NOMO-1 treated with dmso at 0.1 percent for 144 hours (cell line): ENCODE results near the gene PSMD13.
A peak's percentile ranks its signal among the peaks of the same experiment; 100 is the strongest.
"Not testable (repeated sequence)": the region's sequence is repeated elsewhere in the genome, so short reads cannot be mapped to it uniquely, and the experiment has no call there.

Source experiments
- DNase-seq: peaks from one replicate; lab custom pipeline; 2025; ENCODE audit not compliant: unreplicated experiment; lab: John Stamatoyannopoulos, UW

The PSMD13 gene

GRCh38 chr11:236774-237767 is at the start of gene PSMD13:
Gene PSMD13 (plus strand): TSS chr11:236976. CDS start chr11:237050, 74 bp downstream.
- DNase-seq: peak; percentile 76

GRCh38 chr11:189200-189783 is 47.5 kb upstream of the PSMD13 start:
- DNase-seq: not testable (repeated sequence)

GRCh38 chr11:189843-190311 is 46.9 kb upstream of the PSMD13 start:
- DNase-seq: not testable (repeated sequence)

- not testable (repeated sequence) for DNase-seq
These were observed 46.2 kb upstream of the PSMD13 start for GRCh38 chr11:190546-190945.

GRCh38 chr11:191490-192478 is 45.0 kb upstream of the PSMD13 start:
- DNase-seq: not testable (repeated sequence)

GRCh38 chr11:192674-193128 is 44.1 kb upstream of the PSMD13 start, which contains the start of gene SCGB1C1:
Gene SCGB1C1 (plus strand): TSS chr11:193078. CDS start chr11:193100, 22 bp downstream.
- not testable (repeated sequence) for DNase-seq

DNA sequence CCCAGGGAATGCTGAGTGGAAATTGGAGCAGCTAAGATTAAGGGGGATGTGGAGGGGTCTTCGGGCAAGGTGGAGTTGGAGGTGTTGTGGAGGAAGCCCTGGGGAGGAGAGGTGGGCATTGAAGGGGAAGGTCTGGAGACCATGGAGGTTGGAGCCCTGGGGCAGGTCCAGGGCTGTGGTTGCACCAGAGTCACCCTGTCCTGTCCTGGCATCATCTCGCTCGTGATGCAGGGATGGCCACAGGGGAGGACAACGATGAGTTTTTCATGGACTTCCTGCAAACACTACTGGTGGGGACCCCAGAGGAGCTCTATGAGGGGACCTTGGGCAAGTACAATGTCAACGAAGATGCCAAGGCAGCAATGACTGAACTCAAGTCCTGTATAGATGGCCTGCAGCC is 43.3 kb upstream of the PSMD13 start:
- DNase-seq: not testable (repeated sequence)

DNA sequence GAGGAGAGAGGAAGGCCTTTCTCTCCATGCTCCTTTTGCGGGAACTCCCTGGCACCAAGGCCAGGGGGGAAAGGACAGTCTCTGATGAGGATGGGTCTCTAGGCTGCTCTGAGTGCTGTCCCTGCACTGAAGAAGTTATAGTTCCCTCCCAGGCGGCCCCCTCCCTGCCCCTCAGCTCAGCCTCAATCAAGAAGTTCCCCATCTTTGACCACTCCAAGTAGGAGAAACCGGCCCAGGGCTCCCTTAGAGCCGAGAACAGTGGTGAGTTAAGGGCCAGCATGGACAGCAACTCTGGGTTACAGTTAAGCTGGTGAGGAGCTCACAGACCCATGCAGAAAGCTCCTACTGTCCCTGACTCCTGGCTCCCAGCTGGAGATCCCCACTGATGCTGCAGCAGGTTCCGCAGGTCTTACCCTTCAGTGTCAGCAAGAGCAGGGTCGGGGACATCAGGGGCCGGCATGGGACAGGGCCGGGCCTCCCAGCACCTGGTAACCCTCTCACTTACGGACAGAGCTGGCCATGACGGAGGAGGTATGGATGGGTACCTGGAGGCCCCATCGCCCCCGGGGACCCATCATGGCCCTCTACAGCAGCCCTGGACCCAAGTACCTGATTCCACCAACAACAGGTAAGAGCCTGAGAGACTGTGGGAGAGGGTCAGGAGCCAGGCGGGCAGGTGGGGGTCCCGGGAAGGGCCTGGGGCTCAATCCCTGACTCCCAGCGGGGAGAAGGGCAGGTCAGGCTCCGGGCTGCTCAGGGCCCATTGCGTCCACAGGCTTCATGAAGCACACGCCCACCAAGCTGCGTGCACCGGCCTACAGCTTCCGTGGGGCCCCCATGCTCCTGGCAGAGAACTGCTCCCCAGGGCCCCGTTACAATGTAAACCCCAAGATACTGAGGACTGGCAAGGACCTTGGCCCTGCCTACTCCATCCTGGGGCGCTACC is 39.7 kb upstream of the PSMD13 start:
- no peak for DNase-seq

DNA sequence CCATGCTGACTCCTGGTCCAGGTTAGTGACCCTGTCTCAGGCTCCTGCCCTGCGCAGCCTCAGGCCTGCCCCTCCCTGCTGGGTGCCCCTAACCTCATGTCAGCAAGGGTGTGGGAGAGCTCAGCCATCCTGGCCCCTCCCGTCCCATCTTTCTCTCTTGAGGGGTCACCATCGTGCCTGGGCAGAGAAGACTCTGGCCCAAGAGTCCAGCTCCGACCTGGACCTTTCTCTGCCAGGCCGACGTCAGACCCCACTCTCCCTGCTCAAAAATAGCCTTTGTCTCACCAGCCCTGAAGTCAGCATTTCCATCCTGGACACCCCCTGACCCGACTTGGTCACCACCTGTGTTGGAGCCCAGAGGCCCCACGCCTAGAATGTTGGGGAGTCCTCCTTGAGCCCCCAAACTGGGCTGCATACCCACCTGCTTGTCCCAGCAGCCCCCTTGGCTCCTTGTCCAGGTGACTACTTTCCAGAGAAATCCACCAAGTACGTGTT is 39.0 kb upstream of the PSMD13 start:
- no peak for DNase-seq

- DNase-seq: no peak
These were observed 38.5 kb upstream of the PSMD13 start for GRCh38 chr11:198236-198806.

GRCh38 chr11:199004-199581 is 37.7 kb upstream of the PSMD13 start:
- no peak for DNase-seq

GRCh38 chr11:199782-200181 is 37.0 kb upstream of the PSMD13 start:
- no peak for DNase-seq

GRCh38 chr11:200224-201003 is 36.4 kb upstream of the PSMD13 start:
- DNase-seq: no peak

DNA sequence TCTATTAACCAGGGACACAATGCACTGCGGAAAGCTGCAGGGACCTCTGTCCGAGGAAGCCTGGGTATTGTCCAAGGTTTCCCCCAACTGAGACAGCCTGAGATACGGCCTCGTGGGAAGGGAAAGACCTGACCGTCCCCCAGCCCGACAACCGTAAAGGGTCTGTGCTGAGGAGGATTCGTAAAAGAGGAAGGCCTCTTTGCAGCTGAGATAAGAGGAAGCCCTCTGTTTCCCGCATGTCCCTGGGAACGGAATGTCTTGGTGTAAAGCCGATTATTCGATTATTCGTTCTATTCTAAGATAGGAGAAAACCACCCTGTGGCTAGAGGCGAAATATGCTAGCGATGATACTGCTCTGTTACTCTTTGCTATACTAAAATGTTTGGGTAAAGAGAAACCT is 34.8 kb upstream of the PSMD13 start:
- DNase-seq: no peak

DNA sequence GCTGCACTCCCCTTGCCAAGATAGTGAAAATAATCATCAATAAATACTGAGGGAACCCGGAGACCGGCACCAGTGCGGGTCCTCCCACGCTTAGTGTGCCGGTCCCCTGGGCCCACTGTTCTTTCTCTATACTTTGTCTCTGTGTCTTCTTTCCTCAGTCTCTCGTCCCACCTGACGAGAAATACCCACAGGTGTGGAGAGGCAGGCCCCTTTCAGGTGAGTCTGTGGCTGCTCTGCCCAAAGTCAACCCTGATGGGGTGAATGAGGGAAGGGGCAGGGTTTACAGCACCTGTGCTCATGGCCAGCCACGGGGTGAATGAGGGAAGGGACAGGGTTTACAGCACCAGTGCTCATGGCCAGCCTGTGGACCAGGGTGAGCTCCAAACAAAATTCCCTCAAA is 34.3 kb upstream of the PSMD13 start:
- DNase-seq: no peak

DNA sequence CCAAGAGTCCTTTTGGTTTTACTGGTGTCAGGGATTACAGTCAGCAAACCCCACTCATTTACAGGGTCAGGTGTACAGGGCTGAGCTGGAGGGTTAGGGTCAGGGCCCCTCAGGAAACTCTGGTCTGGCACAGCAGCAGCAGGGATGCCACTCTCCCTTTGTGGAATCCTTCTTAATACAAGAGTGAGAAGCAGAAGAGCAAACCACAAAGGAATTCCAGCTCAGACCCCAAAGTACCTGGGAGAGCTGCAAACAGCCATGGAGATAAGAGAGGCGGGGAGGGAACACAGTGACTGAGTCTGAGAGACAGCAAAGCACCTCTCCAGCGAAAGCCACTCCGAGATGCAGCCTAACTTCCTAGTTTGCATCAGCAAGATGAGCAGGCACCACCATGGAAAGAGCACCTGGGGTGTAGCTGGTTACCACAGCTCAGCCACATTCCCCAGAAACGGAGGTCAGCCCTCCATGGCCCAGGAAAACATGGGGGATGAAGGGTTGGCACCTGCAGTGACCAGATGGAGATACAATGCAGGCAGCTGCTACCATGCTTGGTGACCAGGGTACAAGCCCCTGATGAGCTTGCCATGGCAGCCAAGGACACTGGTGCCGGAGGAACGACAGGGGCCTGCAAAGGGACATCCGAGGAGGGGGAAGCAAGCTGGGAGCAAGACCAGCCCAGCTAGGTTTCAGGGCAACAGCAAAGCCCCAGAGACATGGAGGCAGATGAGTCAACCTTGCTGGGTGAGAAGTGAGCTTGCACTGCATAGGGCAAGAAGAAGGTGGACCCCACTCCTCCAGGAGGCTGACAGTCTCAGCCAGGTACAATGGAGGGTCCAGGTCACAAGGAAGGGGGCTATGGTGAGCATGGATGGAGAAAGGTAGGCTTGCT is 33.5 kb upstream of the PSMD13 start:
- no peak for DNase-seq
